ENCODE measurements around the gene CALM3.
"Not testable (repeated sequence)": the region's sequence is repeated elsewhere in the genome, so short reads cannot be mapped to it uniquely, and the experiment has no call there.

Gene CALM3

DNA sequence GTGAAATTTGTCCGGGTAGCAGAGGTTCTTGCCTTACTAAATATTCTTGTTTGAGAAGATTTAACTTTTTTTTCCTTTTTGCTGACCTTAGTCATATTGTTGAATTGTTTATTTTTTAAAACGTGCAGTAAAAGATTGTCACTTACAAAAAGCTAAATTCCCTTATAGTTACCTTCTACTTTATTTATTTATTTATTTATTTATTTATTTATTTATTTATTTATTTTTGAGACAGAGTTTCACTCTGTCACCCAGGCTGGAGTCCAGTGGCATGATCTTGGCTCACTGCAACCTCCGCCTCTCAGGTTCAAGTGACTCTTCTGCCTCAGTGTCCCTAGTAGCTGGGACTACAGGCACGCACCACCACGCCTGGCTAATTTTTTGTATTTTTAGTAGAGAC lies 44.7 kb upstream of the CALM3 start:
- not testable (repeated sequence) for H2BK120ac ChIP-seq (ENCODE audit: low read depth, low read length); H3K4me3 ChIP-seq (ENCODE audit: insufficient read depth in 1 of 2, low read depth in 1 of 2, low read length in 2 of 2); H4K91ac ChIP-seq (ENCODE audit: low read length); H2BK12ac ChIP-seq (ENCODE audit: low read length in 2 of 2); H3K18ac ChIP-seq (ENCODE audit: low read depth in 1 of 2, low read length in 2 of 2); H3K79me1 ChIP-seq (replicated peaks; ENCODE audit: low read length, poor library complexity, severe bottlenecking); H2BK5ac ChIP-seq (ENCODE audit: low read depth, low read length, poor library complexity, severe bottlenecking); H3K36me3 ChIP-seq (ENCODE audit: control insufficient read depth in 1 of 2, insufficient read depth in 2 of 2, low read depth in 1 of 2, low read length in 2 of 2); H3K4me2 ChIP-seq (ENCODE audit: low read length, poor library complexity, severe bottlenecking); H3K4me1 ChIP-seq (ENCODE audit: control insufficient read depth, insufficient read depth, low read depth, low read length); H3K9ac ChIP-seq (ENCODE audit: low read length); H3K27ac ChIP-seq (ENCODE audit: low read length, poor library complexity, severe bottlenecking); H3K14ac ChIP-seq (ENCODE audit: low read length in 2 of 2); H4K8ac ChIP-seq (ENCODE audit: low read length); H2BK15ac ChIP-seq (ENCODE audit: low read depth, poor library complexity, severe bottlenecking); H3K27me3 ChIP-seq (ENCODE audit: control insufficient read depth in 1 of 2, insufficient read depth in 1 of 2, low read length in 2 of 2); DNase-seq; H2AK5ac ChIP-seq (ENCODE audit: low read length, severe bottlenecking); H3K23ac ChIP-seq (ENCODE audit: low read length in 2 of 2); H2AFZ ChIP-seq (ENCODE audit: low read depth, low read length); H3K4ac ChIP-seq (ENCODE audit: low read depth in 1 of 2, low read length in 2 of 2)
- H3K9me3 ChIP-seq (ENCODE audit: control insufficient read depth, low read length), result peaks cover 31% of the 10 kb centered on the region
- WGBS, result 93% methylated on average over 3 of the region's 5 CpGs

- Histone ChIP-seq H3K9ac (ENCODE audit: low read length) (no peak overlapping the region), H2AFZ (ENCODE audit: low read depth, low read length) (no peak overlapping the region), H3K4ac (ENCODE audit: low read depth in 1 of 2, low read length in 2 of 2) (no peak overlapping the region), H3K4me1 (ENCODE audit: control insufficient read depth, insufficient read depth, low read depth, low read length) (no peaks in the 10 kb centered on the region), H2AK5ac (ENCODE audit: low read length, severe bottlenecking) (no peak overlapping the region), H2BK120ac (ENCODE audit: low read depth, low read length) (no peak overlapping the region), H4K8ac (ENCODE audit: low read length) (no peak overlapping the region), H2BK5ac (ENCODE audit: low read depth, low read length, poor library complexity, severe bottlenecking) (no peak overlapping the region), H3K4me2 (ENCODE audit: low read length, poor library complexity, severe bottlenecking) (no peak overlapping the region), H3K79me1 (replicated peaks; ENCODE audit: low read length, poor library complexity, severe bottlenecking) (no peaks in the 10 kb centered on the region), H3K27me3 (ENCODE audit: control insufficient read depth in 1 of 2, insufficient read depth in 1 of 2, low read length in 2 of 2) (no peaks in the 10 kb centered on the region), H3K4me3 (ENCODE audit: insufficient read depth in 1 of 2, low read depth in 1 of 2, low read length in 2 of 2) (no peak overlapping the region), H3K14ac (ENCODE audit: low read length in 2 of 2) (no peak overlapping the region), H3K9me3 (ENCODE audit: control insufficient read depth, low read length) (peaks cover 24% of the 10 kb centered on the region), H2BK12ac (ENCODE audit: low read length in 2 of 2) (no peak overlapping the region), H3K36me3 (ENCODE audit: control insufficient read depth in 1 of 2, insufficient read depth in 2 of 2, low read depth in 1 of 2, low read length in 2 of 2) (no peaks in the 10 kb centered on the region), H2BK15ac (ENCODE audit: low read depth, poor library complexity, severe bottlenecking) (no peak overlapping the region), H3K23ac (ENCODE audit: low read length in 2 of 2) (no peak overlapping the region), H3K27ac (ENCODE audit: low read length, poor library complexity, severe bottlenecking) (no peak overlapping the region), H4K91ac (ENCODE audit: low read length) (no peak overlapping the region), H3K18ac (ENCODE audit: low read depth in 1 of 2, low read length in 2 of 2) (no peak overlapping the region)
- no peak for DNase-seq
- 85% methylated on average over 9 of the region's 9 CpGs for WGBS
Observed at GRCh38 chr19:46559203-46559602, 41.9 kb upstream of the CALM3 start.

DNA sequence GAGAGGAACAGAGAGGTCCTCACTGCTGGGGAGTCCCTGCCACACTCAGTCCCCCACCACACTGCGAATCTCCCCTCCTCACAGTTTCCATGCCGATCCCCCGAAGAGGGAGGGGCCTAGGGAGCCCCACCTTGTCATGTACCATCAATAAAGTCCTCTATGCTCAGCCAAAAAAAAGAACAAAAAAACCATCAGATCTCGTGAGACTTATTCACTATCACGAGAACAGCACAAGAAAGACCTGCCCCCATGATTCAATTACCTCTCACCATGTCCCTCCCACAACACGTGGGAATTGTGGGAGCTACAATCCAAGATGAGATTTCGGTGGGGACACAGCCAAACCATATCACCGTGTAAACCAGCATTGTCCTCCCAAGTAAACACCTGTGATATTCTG lies 41.5 kb upstream of the CALM3 start:
- not testable (repeated sequence) for H3K14ac ChIP-seq (ENCODE audit: low read length in 2 of 2); H3K9ac ChIP-seq (ENCODE audit: low read length); H2BK120ac ChIP-seq (ENCODE audit: low read depth, low read length); H4K91ac ChIP-seq (ENCODE audit: low read length); DNase-seq; H3K4me3 ChIP-seq (ENCODE audit: insufficient read depth in 1 of 2, low read depth in 1 of 2, low read length in 2 of 2); H2BK15ac ChIP-seq (ENCODE audit: low read depth, poor library complexity, severe bottlenecking); H2BK5ac ChIP-seq (ENCODE audit: low read depth, low read length, poor library complexity, severe bottlenecking); H3K4me1 ChIP-seq (ENCODE audit: control insufficient read depth, insufficient read depth, low read depth, low read length); H3K4me2 ChIP-seq (ENCODE audit: low read length, poor library complexity, severe bottlenecking); H2AK5ac ChIP-seq (ENCODE audit: low read length, severe bottlenecking); H3K36me3 ChIP-seq (ENCODE audit: control insufficient read depth in 1 of 2, insufficient read depth in 2 of 2, low read depth in 1 of 2, low read length in 2 of 2); H2AFZ ChIP-seq (ENCODE audit: low read depth, low read length); H2BK12ac ChIP-seq (ENCODE audit: low read length in 2 of 2); H3K18ac ChIP-seq (ENCODE audit: low read depth in 1 of 2, low read length in 2 of 2); H3K23ac ChIP-seq (ENCODE audit: low read length in 2 of 2); H3K79me1 ChIP-seq (replicated peaks; ENCODE audit: low read length, poor library complexity, severe bottlenecking); H3K4ac ChIP-seq (ENCODE audit: low read depth in 1 of 2, low read length in 2 of 2); H3K27me3 ChIP-seq (ENCODE audit: control insufficient read depth in 1 of 2, insufficient read depth in 1 of 2, low read length in 2 of 2); H3K27ac ChIP-seq (ENCODE audit: low read length, poor library complexity, severe bottlenecking); H4K8ac ChIP-seq (ENCODE audit: low read length)
- 76% methylated on average over 8 of the region's 8 CpGs for WGBS
- H3K9me3 ChIP-seq (ENCODE audit: control insufficient read depth, low read length), result peaks cover 24% of the 10 kb centered on the region

DNA sequence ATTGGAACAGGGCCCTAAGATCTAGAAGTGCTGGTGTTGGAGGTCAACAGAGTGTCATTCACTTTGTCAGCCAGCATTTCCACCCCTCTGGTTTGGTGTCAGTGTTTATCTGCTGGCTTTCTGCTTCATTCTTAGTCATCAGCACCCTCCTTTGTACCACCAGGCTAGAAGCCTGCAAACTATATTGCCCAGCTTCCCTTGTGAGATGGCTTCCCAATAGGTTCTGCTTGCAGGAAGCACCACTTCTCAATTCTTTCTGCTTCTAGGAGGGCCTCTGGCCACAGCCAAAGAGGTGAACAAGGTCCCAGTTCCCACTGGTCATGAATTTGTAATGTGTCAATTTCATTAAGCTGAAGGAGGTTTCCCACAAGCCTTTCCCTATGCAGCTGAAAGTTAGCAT lies 36.4 kb upstream of the CALM3 start:
- H3K4ac ChIP-seq (ENCODE audit: low read depth in 1 of 2, low read length in 2 of 2), result no peak overlapping the region
- no peak overlapping the region for H3K18ac ChIP-seq (ENCODE audit: low read depth in 1 of 2, low read length in 2 of 2)
- H3K79me1 ChIP-seq (replicated peaks; ENCODE audit: low read length, poor library complexity, severe bottlenecking), result no peaks in the 10 kb centered on the region
- H3K23ac ChIP-seq (ENCODE audit: low read length in 2 of 2), result no peak overlapping the region
- H3K9ac ChIP-seq (ENCODE audit: low read length), result no peak overlapping the region
- no peak overlapping the region for H2AK5ac ChIP-seq (ENCODE audit: low read length, severe bottlenecking)
- no peak overlapping the region for H2BK15ac ChIP-seq (ENCODE audit: low read depth, poor library complexity, severe bottlenecking)
- no peaks in the 10 kb centered on the region for H3K4me1 ChIP-seq (ENCODE audit: control insufficient read depth, insufficient read depth, low read depth, low read length)
- no peak overlapping the region for H3K27ac ChIP-seq (ENCODE audit: low read length, poor library complexity, severe bottlenecking)
- H4K8ac ChIP-seq (ENCODE audit: low read length), result no peak overlapping the region
- H2AFZ ChIP-seq (ENCODE audit: low read depth, low read length), result no peak overlapping the region
- no peak overlapping the region for H2BK5ac ChIP-seq (ENCODE audit: low read depth, low read length, poor library complexity, severe bottlenecking)
- H4K91ac ChIP-seq (ENCODE audit: low read length), result no peak overlapping the region
- no peaks in the 10 kb centered on the region for H3K9me3 ChIP-seq (ENCODE audit: control insufficient read depth, low read length)
- H3K27me3 ChIP-seq (ENCODE audit: control insufficient read depth in 1 of 2, insufficient read depth in 1 of 2, low read length in 2 of 2), result no peaks in the 10 kb centered on the region
- no peak for DNase-seq
- H3K36me3 ChIP-seq (ENCODE audit: control insufficient read depth in 1 of 2, insufficient read depth in 2 of 2, low read depth in 1 of 2, low read length in 2 of 2), result no peaks in the 10 kb centered on the region
- H3K4me3 ChIP-seq (ENCODE audit: insufficient read depth in 1 of 2, low read depth in 1 of 2, low read length in 2 of 2), result no peak overlapping the region
- no peak overlapping the region for H3K4me2 ChIP-seq (ENCODE audit: low read length, poor library complexity, severe bottlenecking)
- no peak overlapping the region for H2BK12ac ChIP-seq (ENCODE audit: low read length in 2 of 2)
- H3K14ac ChIP-seq (ENCODE audit: low read length in 2 of 2), result no peak overlapping the region
- H2BK120ac ChIP-seq (ENCODE audit: low read depth, low read length), result no peak overlapping the region
